Neutrophil (primary cell): ENCODE data around the gene TNFSF9.
A peak's percentile ranks its signal among the peaks of the same experiment; 100 is the strongest.

Experiments
- H3K27ac ChIP-seq: fragments of 200-600 bp; sonication (generic); 2 replicates; pipeline ENCODE4 v1.5.1; 2016; ENCODE audit warnings: mild to moderate bottlenecking, moderate library complexity
- H3K27me3 ChIP-seq: fragments of 200-600 bp; sonication (generic); 2 replicates; pipeline ENCODE4 v1.6.0; 2016; ENCODE audit warnings: mild to moderate bottlenecking
- H3K36me3 ChIP-seq: fragments of 200-600 bp; sonication (generic); 2 replicates; pipeline ENCODE4 v1.5.1; 2017
- H3K4me1 ChIP-seq, 2 experiments: fragments of 200-600 bp in 1 of 2; sonication (generic) in 1 of 2; 1 replicate in 1 of 2; 2 replicates in 1 of 2; pipeline versions ENCODE4 v1.5.1 to v1.6.1; 2013 to 2016; ENCODE audit warnings: low read depth in 1 of 2, low read length in 1 of 2, mild to moderate bottlenecking in 1 of 2, moderate library complexity in 1 of 2; ENCODE audit not compliant: control insufficient read depth in 1 of 2, insufficient read depth in 1 of 2
- H3K4me3 ChIP-seq, 2 experiments: fragments of 200-600 bp in 1 of 2; sonication (generic) in 1 of 2; 1 replicate in 1 of 2; 2 replicates in 1 of 2; pipeline ENCODE4 v1.5.1; 2013 to 2016; ENCODE audit warnings: low read depth in 1 of 2, low read length in 1 of 2, mild to moderate bottlenecking in 1 of 2, moderate library complexity in 1 of 2
- H3K9me3 ChIP-seq: fragments of 200-600 bp; sonication (generic); 2 replicates; pipeline ENCODE4 v1.5.1; 2016
- CTCF ChIP-seq: fragments of 200-600 bp; sonication (generic); IDR thresholded peaks from 2 replicates; pipeline ENCODE4 v1.5.1; 2016; ENCODE audit warnings: antibody characterized with exemption

Gene TNFSF9

GRCh38 chr19:6530386-6531162, at the start of gene TNFSF9:
TSS of gene TNFSF9 (plus strand) at chr19:6531026. CDS start at chr19:6531037, 11 bp downstream.
- H3K9me3 ChIP-seq, result no peaks in the 10 kb centered on the region
- H3K4me1 ChIP-seq, result peaks cover 10 to 12% of the 10 kb centered on the region in 2 experiments
- TF ChIP-seq CTCF, result no peak
- H3K27ac ChIP-seq, result no peak within 1 kb of the TSS
- peaks cover 69% of the 10 kb centered on the region for H3K27me3 ChIP-seq
- H3K4me3 ChIP-seq, result peak within 1 kb of the TSS; percentile 37 to 41
- H3K36me3 ChIP-seq, result no peaks in the 10 kb centered on the region

GRCh38 chr19:6481541-6482342, 49.1 kb upstream of the TNFSF9 start, which contains the start of gene DENND1C:
TSS of gene DENND1C (minus strand) at chr19:6481787. CDS start at chr19:6481695, 92 bp downstream.
- Histone ChIP-seq H3K4me3 (peak within 1 kb of the TSS; percentile 69 to 91), H3K9me3 (no peaks in the 10 kb centered on the region), H3K36me3 (peaks cover 23% of the 10 kb centered on the region), H3K27me3 (no peaks in the 10 kb centered on the region), H3K4me1 (peaks cover 19 to 21% of the 10 kb centered on the region in 2 experiments), H3K27ac (peak within 1 kb of the TSS; percentile 91)
- TF ChIP-seq CTCF, result peak; percentile 57

GRCh38 chr19:6482343-6482686, 48.5 kb upstream of the TNFSF9 start:
- Histone ChIP-seq H3K36me3 (peaks cover 18% of the 10 kb centered on the region), H3K4me1 (peaks cover 19 to 21% of the 10 kb centered on the region in 2 experiments), H3K4me3 (peak overlapping the region; percentile 69 to 91), H3K9me3 (no peaks in the 10 kb centered on the region), H3K27ac (peak overlapping the region; percentile 91), H3K27me3 (no peaks in the 10 kb centered on the region)
- no peak for TF ChIP-seq CTCF

- H3K27ac ChIP-seq, result no peak overlapping the region
- TF ChIP-seq CTCF, result no peak
- no peak overlapping the region for H3K4me3 ChIP-seq
- H3K9me3 ChIP-seq, result no peaks in the 10 kb centered on the region
- H3K4me1 ChIP-seq, result peaks cover 19 to 21% of the 10 kb centered on the region in 2 experiments
- no peaks in the 10 kb centered on the region for H3K27me3 ChIP-seq
- peaks cover 14% of the 10 kb centered on the region for H3K36me3 ChIP-seq
Observed at GRCh38 chr19:6483235-6483634, 47.6 kb upstream of the TNFSF9 start.

- H3K4me1 ChIP-seq, result peaks cover 19 to 21% of the 10 kb centered on the region in 2 experiments
- peaks cover 7% of the 10 kb centered on the region for H3K36me3 ChIP-seq
- no peak overlapping the region for H3K27ac ChIP-seq
- TF ChIP-seq CTCF, result no peak
- no peak overlapping the region for H3K4me3 ChIP-seq
- H3K9me3 ChIP-seq, result no peaks in the 10 kb centered on the region
- H3K27me3 ChIP-seq, result peaks cover under 1% of the 10 kb centered on the region
Observed at GRCh38 chr19:6484230-6484629, 46.6 kb upstream of the TNFSF9 start.
